ENCODE results near the gene SAMD4A.

SAMD4A gene

DNA sequence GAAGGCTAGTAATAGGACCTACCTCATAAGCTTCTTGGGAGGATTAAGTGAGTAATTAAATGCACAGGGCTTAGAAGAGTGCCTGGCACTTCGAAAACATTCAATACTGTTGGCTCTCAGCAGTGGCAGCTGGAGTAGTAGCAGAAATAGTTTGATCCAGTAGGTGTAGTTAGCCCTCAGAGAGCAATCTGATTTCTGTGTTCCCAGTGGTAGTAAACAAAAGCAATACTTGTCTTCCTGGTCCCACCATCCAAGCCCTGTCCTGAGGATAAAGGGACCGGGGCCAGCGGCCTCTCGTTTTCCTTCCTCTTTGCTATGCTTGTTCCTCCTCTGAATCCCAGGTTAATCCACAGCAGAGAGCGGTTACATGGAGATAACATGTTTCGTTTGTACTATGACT is 131.6 kb downstream of the SAMD4A start:
- no peak for TF ChIP-seq EZH2phosphoT487 (conservative IDR thresholded peaks at IDR 0.05; ENCODE audit: low read length)
- TF ChIP-seq CTCF (IDR thresholded peaks at IDR 0.05; ENCODE audit: insufficient read depth, low read length, poor library complexity, severe bottlenecking), result no peak
- H3K36me3 ChIP-seq (ENCODE audit: low read length), result no peaks in the 10 kb centered on the region
- no peaks in the 10 kb centered on the region for H3K79me2 ChIP-seq (ENCODE audit: insufficient read depth, low read length)
- H3K4me3 ChIP-seq (ENCODE audit: insufficient read depth, low read length, poor library complexity, severe bottlenecking), result no peak overlapping the region
- H4K20me1 ChIP-seq (ENCODE audit: low read depth, low read length), result no peaks in the 10 kb centered on the region
- no peaks in the 10 kb centered on the region for H3K9me2 ChIP-seq (replicated peaks; ENCODE audit: insufficient read depth, low read length)
- H3K9me3 ChIP-seq (ENCODE audit: insufficient read depth, low read length), result no peaks in the 10 kb centered on the region
- H3K9ac ChIP-seq (ENCODE audit: low read length), result no peak overlapping the region
- H3K27me3 ChIP-seq (ENCODE audit: low read length), result no peaks in the 10 kb centered on the region
- H3K4me2 ChIP-seq (ENCODE audit: low read depth, low read length, poor library complexity, severe bottlenecking), result no peak overlapping the region
- H3K27ac ChIP-seq (ENCODE audit: low read depth, low read length), result no peak overlapping the region
- H3F3A ChIP-seq (ENCODE audit: insufficient read depth), result no peaks in the 10 kb centered on the region
- no peak overlapping the region for H2AFZ ChIP-seq (ENCODE audit: low read depth, low read length, severe bottlenecking)

- Histone ChIP-seq H4K20me1 (ENCODE audit: low read depth, low read length) (no peaks in the 10 kb centered on the region), H3K36me3 (ENCODE audit: low read length) (no peaks in the 10 kb centered on the region), H3K9me2 (replicated peaks; ENCODE audit: insufficient read depth, low read length) (no peaks in the 10 kb centered on the region), H3K27me3 (ENCODE audit: low read length) (no peaks in the 10 kb centered on the region), H2AFZ (ENCODE audit: low read depth, low read length, severe bottlenecking) (no peak overlapping the region), H3K9me3 (ENCODE audit: insufficient read depth, low read length) (no peaks in the 10 kb centered on the region), H3K9ac (ENCODE audit: low read length) (no peak overlapping the region), H3K4me2 (ENCODE audit: low read depth, low read length, poor library complexity, severe bottlenecking) (no peak overlapping the region), H3K4me3 (ENCODE audit: insufficient read depth, low read length, poor library complexity, severe bottlenecking) (no peak overlapping the region), H3K27ac (ENCODE audit: low read depth, low read length) (no peak overlapping the region), H3F3A (ENCODE audit: insufficient read depth) (no peaks in the 10 kb centered on the region), H3K79me2 (ENCODE audit: insufficient read depth, low read length) (no peaks in the 10 kb centered on the region)
- no peak for TF ChIP-seq CTCF (IDR thresholded peaks at IDR 0.05; ENCODE audit: insufficient read depth, low read length, poor library complexity, severe bottlenecking)
- TF ChIP-seq EZH2phosphoT487 (conservative IDR thresholded peaks at IDR 0.05; ENCODE audit: low read length), result no peak
Observed at GRCh38 chr14:54698966-54699530, 132.1 kb downstream of the SAMD4A start.

DNA sequence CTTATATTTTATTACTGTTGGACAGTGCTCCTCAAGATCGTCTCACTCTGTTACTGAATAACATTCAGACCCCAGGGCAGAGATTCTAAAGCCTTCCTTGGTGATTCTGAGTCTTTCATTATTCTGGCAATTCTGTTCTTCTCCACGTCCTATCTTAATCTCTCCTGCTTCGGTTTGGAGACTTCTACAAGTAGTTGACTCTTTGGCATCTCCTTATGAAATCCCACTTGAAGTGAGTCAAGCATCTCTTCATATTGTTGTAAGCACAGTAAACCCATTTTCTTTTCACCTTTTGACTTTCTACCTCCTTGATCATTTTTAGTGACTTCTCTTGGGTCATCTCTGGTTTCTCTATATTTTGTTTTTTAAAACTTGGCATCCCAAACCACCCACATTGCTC is 132.8 kb downstream of the SAMD4A start:
- H2AFZ ChIP-seq (ENCODE audit: low read depth, low read length, severe bottlenecking), result no peak overlapping the region
- no peaks in the 10 kb centered on the region for H3K79me2 ChIP-seq (ENCODE audit: insufficient read depth, low read length)
- no peak overlapping the region for H3K4me2 ChIP-seq (ENCODE audit: low read depth, low read length, poor library complexity, severe bottlenecking)
- no peaks in the 10 kb centered on the region for H3K9me2 ChIP-seq (replicated peaks; ENCODE audit: insufficient read depth, low read length)
- H3K36me3 ChIP-seq (ENCODE audit: low read length), result no peaks in the 10 kb centered on the region
- no peak for TF ChIP-seq EZH2phosphoT487 (conservative IDR thresholded peaks at IDR 0.05; ENCODE audit: low read length)
- no peak for TF ChIP-seq CTCF (IDR thresholded peaks at IDR 0.05; ENCODE audit: insufficient read depth, low read length, poor library complexity, severe bottlenecking)
- no peak overlapping the region for H3K4me3 ChIP-seq (ENCODE audit: insufficient read depth, low read length, poor library complexity, severe bottlenecking)
- H3K27ac ChIP-seq (ENCODE audit: low read depth, low read length), result no peak overlapping the region
- no peaks in the 10 kb centered on the region for H4K20me1 ChIP-seq (ENCODE audit: low read depth, low read length)
- H3K9ac ChIP-seq (ENCODE audit: low read length), result no peak overlapping the region
- H3K9me3 ChIP-seq (ENCODE audit: insufficient read depth, low read length), result no peaks in the 10 kb centered on the region
- no peaks in the 10 kb centered on the region for H3K27me3 ChIP-seq (ENCODE audit: low read length)
- no peaks in the 10 kb centered on the region for H3F3A ChIP-seq (ENCODE audit: insufficient read depth)

All from SU-DHL-6 (cell line).